Activated CD4-positive, CD25-positive, alpha-beta regulatory T cell treated with anti-CD3 and anti-CD28 coated beads, Interleukin-2, amount 50 U/mL, for 16 hours (primary cell): ENCODE data around the gene LMF2.
A peak's percentile ranks its signal among the peaks of the same experiment; 100 is the strongest.
"Not testable (repeated sequence)": the region's sequence is repeated elsewhere in the genome, so short reads cannot be mapped to it uniquely, and the experiment has no call there.

Experiments used
- DNase-seq: peaks from one replicate; pipeline ENCODE4 v3.0.0-alpha.2; 2020; ENCODE audit warnings: low read depth, low spot score

The LMF2 gene

GRCh38 chr22:50523806-50524675 lies 16.5 kb upstream of the LMF2 start:
- no peak for DNase-seq

DNA sequence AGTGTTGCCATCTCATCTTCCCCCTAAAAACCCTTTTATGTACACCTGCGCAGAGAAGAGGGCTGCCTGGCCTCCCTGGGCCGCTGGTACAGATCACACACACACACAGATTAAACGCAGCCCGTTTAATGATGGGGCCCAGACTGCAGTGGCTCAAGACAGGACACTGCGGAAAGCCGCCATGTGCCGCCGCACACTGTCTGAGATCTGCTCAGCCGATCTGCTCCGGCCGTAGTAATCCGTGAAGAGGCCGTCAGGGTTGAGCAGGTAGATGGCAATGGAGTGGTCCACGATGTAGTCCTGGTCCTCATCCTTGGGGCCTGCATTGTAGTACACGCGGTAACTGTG lies 15.9 kb upstream of the LMF2 start:
- DNase-seq = no peak

- no peak for DNase-seq
Observed at GRCh38 chr22:50522806-50523438, 15.4 kb upstream of the LMF2 start.

DNA sequence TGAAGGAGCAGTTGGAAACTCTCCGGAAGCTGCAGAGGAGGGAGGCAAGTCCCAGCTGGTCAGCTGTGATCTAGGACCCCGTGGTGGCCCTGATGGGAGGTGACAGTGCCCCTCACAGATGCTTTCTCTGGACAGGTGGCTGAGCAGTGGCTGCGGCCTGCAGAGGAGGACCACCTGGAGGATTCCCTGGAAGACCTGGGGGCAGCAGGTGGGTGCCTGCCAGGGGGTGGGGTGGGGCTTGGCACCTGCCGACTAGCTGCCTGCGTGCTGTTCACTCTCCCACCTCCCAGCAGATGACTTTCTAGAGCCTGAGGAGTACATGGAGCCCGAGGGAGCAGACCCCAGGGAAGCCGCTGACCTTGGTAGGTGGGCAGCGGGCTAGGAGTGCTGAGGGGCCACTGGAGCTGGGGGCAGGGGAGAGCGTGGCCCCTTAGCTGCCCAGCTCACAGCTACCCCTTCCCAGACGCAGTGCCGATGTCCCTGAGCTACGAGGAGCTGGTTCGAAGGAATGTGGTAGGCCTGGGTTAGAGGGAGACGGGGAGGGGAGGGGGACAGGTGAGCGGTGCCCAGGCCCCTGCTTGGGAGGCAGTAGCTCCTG lies 14.8 kb upstream of the LMF2 start:
- no peak for DNase-seq

GRCh38 chr22:50521710-50522109 lies 14.2 kb upstream of the LMF2 start:
- DNase-seq = no peak

- no peak for DNase-seq
Observed at GRCh38 chr22:50520826-50521453, 13.4 kb upstream of the LMF2 start.

DNA sequence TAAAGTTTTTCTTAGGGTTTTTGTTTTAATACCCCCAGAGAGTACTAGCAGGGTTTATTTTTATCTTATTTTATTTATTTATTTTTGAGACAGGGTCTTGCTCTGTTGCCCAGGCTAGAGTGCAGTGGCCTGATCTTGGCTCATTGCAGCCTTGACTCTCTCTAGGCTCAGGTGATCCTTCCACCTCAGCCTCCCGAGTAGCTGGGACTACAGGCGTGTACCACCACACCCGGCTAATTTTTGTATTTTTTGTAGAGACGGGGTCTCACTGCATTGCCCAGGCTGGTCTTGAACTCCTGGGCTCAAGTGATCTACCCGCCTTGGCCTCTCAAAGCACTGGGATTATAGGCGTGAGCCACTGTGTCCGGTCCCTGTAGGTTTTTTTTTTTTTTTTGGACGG lies 12.7 kb upstream of the LMF2 start:
- DNase-seq = not testable (repeated sequence)

GRCh38 chr22:50519151-50519550 lies 11.6 kb upstream of the LMF2 start:
- no peak for DNase-seq

- DNase-seq = no peak
Observed at GRCh38 chr22:50518606-50519005, 11.1 kb upstream of the LMF2 start.

GRCh38 chr22:50517495-50518260 lies 10.2 kb upstream of the LMF2 start:
- no peak for DNase-seq

DNA sequence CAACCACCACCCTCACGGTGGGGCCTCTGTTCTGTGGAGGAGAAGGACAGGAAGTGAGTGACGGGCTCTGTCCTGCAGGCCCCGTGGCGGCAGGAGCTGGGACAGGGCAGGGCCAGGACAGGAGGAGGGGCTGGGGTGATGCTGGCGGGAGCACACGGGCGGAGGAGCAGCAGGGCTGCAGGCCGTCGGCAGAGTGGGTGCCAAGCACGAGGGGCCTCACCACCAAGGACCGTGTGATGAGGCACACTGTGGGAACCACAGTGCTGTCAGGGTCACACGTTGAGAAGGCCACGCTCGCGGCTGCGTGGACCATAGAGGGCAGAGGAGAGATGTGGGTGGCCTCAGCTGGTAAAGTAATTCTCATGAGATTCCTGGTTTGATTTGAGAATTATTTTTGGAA lies 9.4 kb upstream of the LMF2 start:
- no peak for DNase-seq

- no peak for DNase-seq
Observed at GRCh38 chr22:50516068-50516467, 8.6 kb upstream of the LMF2 start.

DNA sequence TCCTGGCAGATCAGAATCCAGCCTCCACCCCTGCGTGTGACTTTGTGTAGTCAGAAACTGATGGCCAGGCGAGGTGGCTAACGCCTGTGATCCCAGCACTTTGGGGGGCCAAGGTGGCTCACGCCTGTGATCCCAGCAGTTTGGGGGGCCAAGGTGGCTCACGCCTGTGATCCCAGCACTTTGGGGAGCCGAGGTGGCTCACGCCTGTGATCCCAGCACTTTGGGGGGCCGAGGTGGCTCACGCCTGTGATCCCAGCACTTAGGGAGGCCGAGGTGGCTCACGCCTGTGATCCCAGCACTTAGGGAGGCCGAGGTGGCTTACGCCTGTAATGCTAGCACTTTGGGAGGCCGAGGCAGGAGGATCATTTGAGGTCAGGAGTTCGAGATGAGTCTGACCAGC lies 5.7 kb upstream of the LMF2 start:
- no peak for DNase-seq

GRCh38 chr22:50508897-50509296 lies 1.4 kb upstream of the LMF2 start:
- DNase-seq = no peak

- DNase-seq = peak; percentile 98
Observed at GRCh38 chr22:50507991-50508884, 736 bp upstream of the LMF2 start, which contains the start of gene NCAPH2. Gene NCAPH2, plus strand, starts transcription at chr22:50508224. Its CDS starts 114 bp downstream, at chr22:50508338.

DNA sequence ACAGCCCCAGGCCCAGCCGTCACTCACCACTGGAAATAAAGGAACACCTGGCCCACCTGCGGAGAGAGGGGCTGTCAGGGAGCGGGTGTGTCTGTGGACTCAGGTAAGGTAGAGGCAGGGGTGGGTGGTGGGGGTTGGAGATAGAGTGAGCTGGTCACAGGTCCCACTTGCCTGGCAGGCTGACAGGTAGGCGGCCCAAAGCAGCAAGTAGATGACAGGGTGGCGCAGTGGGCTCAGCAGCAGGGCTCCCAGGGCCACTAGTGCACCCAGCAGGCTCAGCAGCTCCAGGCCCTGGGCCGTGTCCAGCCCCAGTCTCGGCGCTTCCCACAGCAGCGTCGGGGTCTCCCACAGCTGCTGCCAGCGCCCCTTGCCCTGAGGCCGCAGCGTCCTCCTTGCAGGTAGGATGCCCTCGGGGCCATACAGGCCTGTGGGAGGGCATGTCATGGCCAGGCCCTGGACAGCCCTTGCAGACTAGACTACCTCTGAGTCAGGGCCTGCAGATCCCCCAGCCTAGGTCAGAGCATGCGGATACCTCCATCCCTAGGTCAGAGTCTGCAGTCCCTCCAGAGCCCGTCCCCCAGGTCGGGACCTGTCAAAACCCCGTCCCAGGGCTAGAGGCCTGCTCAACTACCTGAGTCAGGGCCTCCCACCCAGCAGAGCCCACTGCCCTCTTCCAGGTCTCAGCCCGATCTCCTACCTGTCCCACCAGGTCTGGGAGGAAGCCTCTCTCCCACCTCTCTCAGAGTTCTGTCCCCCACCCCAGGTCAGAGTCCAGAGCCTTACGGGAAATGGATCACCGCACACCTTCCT lies 686 bp downstream of the LMF2 start:
- DNase-seq = no peak

- no peak for DNase-seq
Observed at GRCh38 chr22:50505776-50506610, 1.5 kb downstream of the LMF2 start.

- DNase-seq = no peak
Observed at GRCh38 chr22:50505276-50505775, 2.2 kb downstream of the LMF2 start.
